ENCODE results near the gene MAD2L1BP.

Gene MAD2L1BP

GRCh38 chr6:43677759-43678158, 42.1 kb downstream of the MAD2L1BP start:
- Mint-ChIP-seq H3K9me3 (no peaks in the 10 kb centered on the region), H3K27me3 (no peaks in the 10 kb centered on the region), H3K4me3 (no peak overlapping the region), H3K36me3 (ENCODE audit: low read depth) (peaks cover 34% of the 10 kb centered on the region), H3K4me1 (no peaks in the 10 kb centered on the region), H3K27ac (no peak overlapping the region)
- DNase-seq = no peak
- ATAC-seq = no peak

GRCh38 chr6:43678341-43678740, 42.7 kb downstream of the MAD2L1BP start:
- Mint-ChIP-seq H3K4me3 (no peak overlapping the region), H3K9me3 (no peaks in the 10 kb centered on the region), H3K27me3 (no peaks in the 10 kb centered on the region), H3K36me3 (ENCODE audit: low read depth) (peaks cover 32% of the 10 kb centered on the region), H3K4me1 (peaks cover 4% of the 10 kb centered on the region), H3K27ac (no peak overlapping the region)
- DNase-seq (no peak), ATAC-seq (no peak)

GRCh38 chr6:43679057-43679456, 43.4 kb downstream of the MAD2L1BP start:
- peaks cover 32% of the 10 kb centered on the region for H3K36me3 Mint-ChIP-seq (ENCODE audit: low read depth)
- H3K27ac Mint-ChIP-seq = no peak overlapping the region
- no peak overlapping the region for H3K4me3 Mint-ChIP-seq
- peaks cover 10% of the 10 kb centered on the region for H3K4me1 Mint-ChIP-seq
- ATAC-seq (no peak), DNase-seq (no peak)
- no peaks in the 10 kb centered on the region for H3K9me3 Mint-ChIP-seq
- H3K27me3 Mint-ChIP-seq = no peaks in the 10 kb centered on the region

GRCh38 chr6:43680308-43681200, 44.9 kb downstream of the MAD2L1BP start:
- DNase-seq (no peak), ATAC-seq (no peak)
- Mint-ChIP-seq H3K27me3 (no peaks in the 10 kb centered on the region), H3K27ac (no peak overlapping the region), H3K36me3 (ENCODE audit: low read depth) (peaks cover 24% of the 10 kb centered on the region), H3K4me1 (peaks cover 25% of the 10 kb centered on the region), H3K4me3 (no peak overlapping the region), H3K9me3 (no peaks in the 10 kb centered on the region)

- no peaks in the 10 kb centered on the region for H3K9me3 Mint-ChIP-seq
- peaks cover 32% of the 10 kb centered on the region for H3K4me1 Mint-ChIP-seq
- H3K4me3 Mint-ChIP-seq = no peak overlapping the region
- DNase-seq (no peak), ATAC-seq (no peak)
- H3K27me3 Mint-ChIP-seq = no peaks in the 10 kb centered on the region
- H3K27ac Mint-ChIP-seq = no peak overlapping the region
- H3K36me3 Mint-ChIP-seq (ENCODE audit: low read depth) = peaks cover 24% of the 10 kb centered on the region
Observed at GRCh38 chr6:43681303-43681702, 45.7 kb downstream of the MAD2L1BP start.

- ATAC-seq = no peak
- peaks cover 20% of the 10 kb centered on the region for H3K36me3 Mint-ChIP-seq (ENCODE audit: low read depth)
- H3K4me1 Mint-ChIP-seq = peaks cover 44% of the 10 kb centered on the region
- DNase-seq = no peak
- H3K4me3 Mint-ChIP-seq = no peak overlapping the region
- H3K27me3 Mint-ChIP-seq = no peaks in the 10 kb centered on the region
- no peaks in the 10 kb centered on the region for H3K9me3 Mint-ChIP-seq
- no peak overlapping the region for H3K27ac Mint-ChIP-seq
Observed at GRCh38 chr6:43682724-43683429, 47.2 kb downstream of the MAD2L1BP start.

- Mint-ChIP-seq H3K4me3 (no peak overlapping the region), H3K9me3 (no peaks in the 10 kb centered on the region), H3K4me1 (peaks cover 50% of the 10 kb centered on the region), H3K27me3 (no peaks in the 10 kb centered on the region), H3K27ac (peak overlapping the region; percentile 5), H3K36me3 (ENCODE audit: low read depth) (peaks cover 16% of the 10 kb centered on the region)
- no peak for ATAC-seq
- DNase-seq = no peak
Observed at GRCh38 chr6:43683708-43684455, 48.2 kb downstream of the MAD2L1BP start.

- H3K36me3 Mint-ChIP-seq (ENCODE audit: low read depth) = peaks cover 6% of the 10 kb centered on the region
- no peaks in the 10 kb centered on the region for H3K27me3 Mint-ChIP-seq
- DNase-seq (no peak), ATAC-seq (no peak)
- H3K4me1 Mint-ChIP-seq = peaks cover 50% of the 10 kb centered on the region
- H3K27ac Mint-ChIP-seq = peak overlapping the region; percentile 84
- H3K9me3 Mint-ChIP-seq = no peaks in the 10 kb centered on the region
- peak overlapping the region; percentile 90 for H3K4me3 Mint-ChIP-seq
Observed at GRCh38 chr6:43687079-43687436, 51.4 kb downstream of the MAD2L1BP start.

- peak within 1 kb of the TSS; percentile 84 for H3K27ac Mint-ChIP-seq
- no peaks in the 10 kb centered on the region for H3K9me3 Mint-ChIP-seq
- ATAC-seq = peak; percentile 96
- peak within 1 kb of the TSS; percentile 90 for H3K4me3 Mint-ChIP-seq
- H3K4me1 Mint-ChIP-seq = peaks cover 50% of the 10 kb centered on the region
- H3K36me3 Mint-ChIP-seq (ENCODE audit: low read depth) = peaks cover 2% of the 10 kb centered on the region
- H3K27me3 Mint-ChIP-seq = no peaks in the 10 kb centered on the region
- DNase-seq = peak; percentile 85
Observed at GRCh38 chr6:43687437-43688347, 52.1 kb downstream of the MAD2L1BP start, which contains the start of gene MRPS18A. Gene MRPS18A (minus strand): TSS chr6:43687791. CDS start chr6:43687779, 12 bp downstream.

GRCh38 chr6:43689421-43689820, 53.8 kb downstream of the MAD2L1BP start:
- Mint-ChIP-seq H3K4me1 (peaks cover 37% of the 10 kb centered on the region), H3K4me3 (no peak overlapping the region), H3K9me3 (no peaks in the 10 kb centered on the region), H3K27ac (no peak overlapping the region), H3K27me3 (peaks cover under 1% of the 10 kb centered on the region), H3K36me3 (ENCODE audit: low read depth) (peaks cover 2% of the 10 kb centered on the region)
- DNase-seq = no peak
- no peak for ATAC-seq

Measured in activated naive CD8-positive, alpha-beta T cell treated with anti-CD3 and anti-CD28 coated beads, Interleukin-2, amount 50 U/mL, for 24 hours (primary cell).